LNCaP clone FGC (cell line): ENCODE results near the gene RANBP2.
"Not testable (repeated sequence)": the region's sequence is repeated elsewhere in the genome, so short reads cannot be mapped to it uniquely, and the experiment has no call there.

Experiments
- DNase-seq: peaks from one replicate; pipeline ENCODE4 v3.0.0-alpha.2; 2011; ENCODE audit warnings: low read depth
- H3K4me3 ChIP-seq: 2 replicates; pipeline ENCODE4 v1.5.1; 2011; ENCODE audit warnings: mild to moderate bottlenecking, low read depth, low read length, control low read depth
- TF ChIP-seq, protein P1 (sequence below): IDR thresholded peaks from 2 replicates; pipeline ENCODE4 v1.5.1; 2012; ENCODE audit warnings: mild to moderate bottlenecking; ENCODE audit not compliant: control insufficient read depth, insufficient read depth; ENCODE audit errors: extremely low read depth

RANBP2 gene

DNA sequence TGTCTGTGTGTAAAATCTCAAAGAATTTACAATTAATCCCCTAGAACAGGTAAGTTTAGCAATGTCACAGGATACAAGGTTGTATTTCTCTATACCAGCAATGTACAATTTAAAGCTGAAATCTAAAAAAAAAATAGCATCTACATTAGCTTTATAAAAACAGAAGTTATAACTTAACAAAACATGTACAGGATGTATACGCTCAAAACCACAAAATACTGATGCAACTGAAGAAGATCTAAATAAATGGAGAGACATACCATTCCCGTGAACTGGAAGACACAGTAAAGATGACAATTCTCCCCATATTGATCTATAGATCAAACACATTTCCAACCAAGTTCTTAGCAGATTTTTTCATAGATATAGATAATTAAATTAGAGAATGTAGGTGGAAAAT, 17.5 kb upstream of the RANBP2 start:
- TF ChIP-seq, protein P1, sequence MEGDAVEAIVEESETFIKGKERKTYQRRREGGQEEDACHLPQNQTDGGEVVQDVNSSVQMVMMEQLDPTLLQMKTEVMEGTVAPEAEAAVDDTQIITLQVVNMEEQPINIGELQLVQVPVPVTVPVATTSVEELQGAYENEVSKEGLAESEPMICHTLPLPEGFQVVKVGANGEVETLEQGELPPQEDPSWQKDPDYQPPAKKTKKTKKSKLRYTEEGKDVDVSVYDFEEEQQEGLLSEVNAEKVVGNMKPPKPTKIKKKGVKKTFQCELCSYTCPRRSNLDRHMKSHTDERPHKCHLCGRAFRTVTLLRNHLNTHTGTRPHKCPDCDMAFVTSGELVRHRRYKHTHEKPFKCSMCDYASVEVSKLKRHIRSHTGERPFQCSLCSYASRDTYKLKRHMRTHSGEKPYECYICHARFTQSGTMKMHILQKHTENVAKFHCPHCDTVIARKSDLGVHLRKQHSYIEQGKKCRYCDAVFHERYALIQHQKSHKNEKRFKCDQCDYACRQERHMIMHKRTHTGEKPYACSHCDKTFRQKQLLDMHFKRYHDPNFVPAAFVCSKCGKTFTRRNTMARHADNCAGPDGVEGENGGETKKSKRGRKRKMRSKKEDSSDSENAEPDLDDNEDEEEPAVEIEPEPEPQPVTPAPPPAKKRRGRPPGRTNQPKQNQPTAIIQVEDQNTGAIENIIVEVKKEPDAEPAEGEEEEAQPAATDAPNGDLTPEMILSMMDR: no peak
- no peak for DNase-seq
- H3K4me3 ChIP-seq: no peak overlapping the region

DNA sequence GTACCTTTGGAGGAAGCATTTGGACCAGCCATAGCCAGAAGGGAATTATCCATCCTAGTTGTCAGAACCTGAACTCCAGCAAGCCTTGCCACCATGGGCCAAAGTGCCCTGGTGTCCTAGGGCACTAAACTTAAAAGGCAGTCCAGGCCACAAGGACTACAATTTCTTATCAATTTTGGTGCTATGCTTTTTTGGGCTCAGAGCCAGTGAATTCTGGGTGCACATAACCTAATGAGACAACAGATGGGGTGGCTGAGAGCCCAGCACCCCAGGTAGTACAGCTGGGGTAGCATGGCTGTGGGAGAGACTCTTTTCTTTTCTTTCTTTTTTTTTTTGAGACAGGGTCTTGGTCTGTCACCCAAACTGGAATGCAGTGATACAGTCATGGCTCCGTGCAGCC, 14.4 kb upstream of the RANBP2 start:
- DNase-seq: no peak
- TF ChIP-seq, protein P1: no peak
- H3K4me3 ChIP-seq: no peak overlapping the region

DNA sequence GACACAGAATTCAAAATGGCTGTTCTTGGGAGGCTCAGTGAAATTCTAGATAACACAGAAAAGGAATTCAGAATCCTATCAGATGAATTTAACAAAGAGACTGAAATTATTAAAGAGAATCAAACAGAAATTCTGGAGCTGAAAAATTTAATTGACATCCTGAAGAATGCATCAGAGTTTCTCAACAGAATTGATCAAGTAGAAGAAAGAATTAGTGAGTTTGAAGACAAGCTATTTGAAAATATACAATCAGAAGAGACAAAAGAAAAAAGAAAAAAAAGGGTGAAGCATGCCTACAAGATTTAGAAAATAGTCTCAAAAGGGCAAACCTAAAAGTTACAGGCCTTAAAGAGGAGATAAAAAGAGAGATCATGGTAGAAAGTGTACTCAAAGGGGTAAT, 12.0 kb upstream of the RANBP2 start:
- TF ChIP-seq, protein P1: no peak
- no peak overlapping the region for H3K4me3 ChIP-seq
- DNase-seq: no peak

DNA sequence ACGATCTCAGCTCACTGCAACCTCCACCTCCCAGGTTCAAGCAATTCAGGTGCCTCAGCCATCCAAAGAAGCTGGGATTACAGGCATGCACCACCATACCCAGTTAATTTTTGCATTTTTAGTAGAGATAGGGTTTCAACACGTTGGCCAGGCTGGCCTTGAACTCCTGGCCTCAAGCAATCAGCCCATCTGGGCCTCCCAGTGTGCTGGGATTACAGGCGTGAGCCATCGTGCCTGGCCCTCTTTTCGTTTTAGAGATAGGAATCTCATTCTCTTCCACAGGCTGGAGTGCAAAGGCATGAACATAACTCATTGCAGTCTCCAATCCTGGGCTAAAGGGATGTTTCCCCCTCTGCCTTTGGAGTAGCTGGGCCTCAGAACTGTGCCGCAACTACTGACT, 2.3 kb upstream of the RANBP2 start:
- not testable (repeated sequence) for H3K4me3 ChIP-seq, DNase-seq

DNA sequence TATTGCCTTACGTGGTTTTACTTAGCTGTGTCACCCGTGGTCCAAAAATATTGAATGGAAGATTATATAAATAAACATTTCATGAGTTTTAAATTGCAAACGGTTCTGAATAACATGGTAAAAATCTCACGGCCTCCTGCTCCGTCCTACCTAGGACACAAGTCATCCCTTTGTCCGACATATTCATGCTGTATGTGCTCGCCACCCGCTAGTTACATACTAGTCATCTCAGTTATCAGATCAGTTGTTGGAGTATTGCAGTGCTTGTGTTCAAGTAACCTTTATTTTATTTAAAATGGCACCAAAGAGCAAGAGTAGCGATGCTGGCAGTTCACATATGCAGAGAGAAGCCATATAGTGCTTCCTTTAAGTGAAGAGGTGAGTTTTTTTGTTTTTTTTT, 6.8 kb downstream of the RANBP2 start:
- DNase-seq, H3K4me3 ChIP-seq: not testable (repeated sequence)

DNA sequence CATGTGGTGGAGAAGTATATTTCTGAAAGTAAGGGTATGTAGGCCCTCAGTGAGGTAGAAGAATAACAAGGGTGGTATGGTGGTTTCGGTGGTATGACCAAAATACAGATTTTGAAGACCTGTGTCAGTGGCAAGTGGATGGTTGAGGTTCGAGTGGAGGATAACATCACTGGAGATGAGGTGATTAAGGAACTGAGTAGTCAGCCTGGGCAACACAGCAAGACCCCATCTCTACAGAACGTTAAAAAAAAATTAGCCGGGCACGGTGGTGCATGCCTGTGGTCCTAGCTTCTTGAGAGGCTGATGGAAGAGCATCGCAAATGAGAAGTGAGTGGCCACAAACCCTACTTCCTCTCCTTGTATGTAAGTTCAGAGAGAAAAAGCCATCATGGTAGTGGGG, 15.4 kb downstream of the RANBP2 start:
- not testable (repeated sequence) for H3K4me3 ChIP-seq, DNase-seq

DNA sequence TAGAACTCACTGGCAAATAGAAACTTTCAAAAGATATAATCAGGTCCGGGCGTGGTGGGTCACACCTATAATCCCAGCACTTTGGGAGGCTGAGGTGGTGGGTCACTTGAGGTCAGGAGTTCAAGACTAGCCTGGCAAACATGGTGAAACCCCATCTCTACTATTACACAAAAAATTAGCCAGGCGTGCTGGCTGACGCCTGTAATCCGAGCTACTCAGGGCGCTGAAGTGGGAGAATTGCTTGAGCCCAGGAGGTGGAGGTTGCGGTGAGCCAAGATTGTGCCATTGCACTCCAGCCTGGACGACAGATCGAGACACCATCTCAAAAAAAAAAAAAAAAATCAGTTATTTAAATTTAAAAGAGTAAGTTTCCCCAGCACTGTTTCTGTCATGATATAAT, 38.7 kb downstream of the RANBP2 start:
- DNase-seq: not testable (repeated sequence)

DNA sequence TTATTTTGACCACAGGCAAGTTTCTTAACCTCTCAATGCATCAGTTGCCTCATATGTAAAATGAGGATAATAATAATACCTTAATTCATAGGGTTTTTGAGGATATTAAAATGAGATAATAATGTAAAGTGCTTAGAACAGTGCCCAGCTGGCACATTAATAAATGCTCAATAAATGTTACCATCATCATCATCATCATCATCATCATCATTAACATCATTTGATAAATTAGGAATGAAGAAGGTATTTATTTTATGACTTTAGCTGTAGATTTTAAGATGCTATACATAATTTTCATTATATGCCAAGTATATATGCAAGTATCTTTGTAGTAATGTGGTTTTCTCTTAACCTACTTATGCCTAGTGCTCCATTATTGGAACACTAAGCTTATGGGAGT, 43.3 kb downstream of the RANBP2 start:
- not testable (repeated sequence) for DNase-seq, H3K4me3 ChIP-seq

More for the DNA sequence above, 38.7 kb downstream of the RANBP2 start:
- H3K4me3 ChIP-seq: not testable (repeated sequence)

DNA sequence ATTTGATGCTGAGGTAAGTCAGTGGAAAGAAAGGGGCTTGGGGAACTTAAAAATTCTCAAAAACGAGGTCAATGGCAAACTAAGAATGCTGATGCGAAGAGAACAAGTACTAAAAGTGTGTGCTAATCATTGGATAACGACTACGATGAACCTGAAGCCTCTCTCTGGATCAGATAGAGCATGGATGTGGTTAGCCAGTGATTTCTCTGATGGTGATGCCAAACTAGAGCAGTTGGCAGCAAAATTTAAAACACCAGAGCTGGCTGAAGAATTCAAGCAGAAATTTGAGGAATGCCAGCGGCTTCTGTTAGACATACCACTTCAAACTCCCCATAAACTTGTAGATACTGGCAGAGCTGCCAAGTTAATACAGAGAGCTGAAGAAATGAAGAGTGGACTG, 47.4 kb downstream of the RANBP2 start:
- H3K4me3 ChIP-seq, DNase-seq: not testable (repeated sequence)

DNA sequence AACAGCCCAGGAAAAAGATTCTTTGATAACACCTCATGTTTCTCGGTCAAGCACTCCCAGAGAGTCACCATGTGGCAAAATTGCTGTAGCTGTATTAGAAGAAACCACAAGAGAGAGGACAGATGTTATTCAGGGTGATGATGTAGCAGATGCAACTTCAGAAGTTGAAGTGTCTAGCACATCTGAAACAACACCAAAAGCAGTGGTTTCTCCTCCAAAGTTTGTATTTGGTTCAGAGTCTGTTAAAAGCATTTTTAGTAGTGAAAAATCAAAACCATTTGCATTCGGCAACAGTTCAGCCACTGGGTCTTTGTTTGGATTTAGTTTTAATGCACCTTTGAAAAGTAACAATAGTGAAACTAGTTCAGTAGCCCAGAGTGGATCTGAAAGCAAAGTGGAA, 48.6 kb downstream of the RANBP2 start:
- not testable (repeated sequence) for DNase-seq, H3K4me3 ChIP-seq

DNA sequence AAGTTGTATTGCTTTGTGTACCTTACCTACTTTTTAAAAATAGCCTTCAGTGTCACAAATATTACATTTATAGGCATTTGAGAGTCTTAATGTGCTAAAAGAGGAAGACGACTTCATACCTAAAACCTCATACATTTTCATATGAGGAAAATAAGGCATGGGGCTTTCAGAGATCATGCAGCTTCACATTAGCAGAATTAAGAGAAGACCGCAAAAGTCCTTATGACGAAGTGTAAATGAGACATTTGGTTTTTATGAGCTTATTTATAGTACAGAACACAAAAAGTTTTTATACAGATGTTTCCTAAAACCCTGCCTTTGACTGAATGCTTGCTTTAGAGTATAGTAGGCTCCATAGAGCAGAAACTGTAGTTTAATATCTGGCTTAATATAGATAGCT, 57.2 kb downstream of the RANBP2 start:
- no peak overlapping the region for H3K4me3 ChIP-seq
- DNase-seq: no peak
- TF ChIP-seq, protein P1: no peak
